Endothelial cell of umbilical vein (primary cell): ENCODE data around the gene ALOX5AP. TPM values are rescaled to one million over a fixed set of nuclear protein-coding genes. Genes with fewer than 3 reads are reported as not detected.

Experiments used
- BruUV-seq: library from RNA; stranded (reverse); fragments of 400-500 nt; replicated peaks from 2 replicates; lab custom pipeline; 2021; lab: Mats Ljungman, UMichigan
- CTCF ChIA-PET: fragments of 300-600, 350-600 bp; sonication (Branson Sonifier 250); formaldehyde crosslinking; loops from one replicate; lab custom pipeline; 2021; ENCODE audit warnings: antibody characterized with exemption, inconsistent platforms; lab: Charles Lee
- POLR2A ChIA-PET: fragments of 300-600, 350-600 bp; sonication (Branson Sonifier 250); formaldehyde crosslinking; loops from one replicate; lab custom pipeline; 2021; ENCODE audit warnings: antibody characterized with exemption, inconsistent platforms; lab: Charles Lee
- DNase-seq: peaks from one replicate; pipeline ENCODE4 v3.0.0-alpha.2; 2011; ENCODE audit warnings: low read depth, low spot score
- FAIRE-seq: peaks from 2 replicates; lab custom pipeline; 2011; peaks lifted over from hg19 to GRCh38; lab: Jason Lieb, UNC
- H2AFZ ChIP-seq: 2 replicates; pipeline ENCODE4 v1.6.0; 2012; ENCODE audit warnings: low read depth, low read length, control low read depth, inconsistent platforms
- H3K27ac ChIP-seq: 2 replicates; pipeline ENCODE4 v1.5.1; 2011; ENCODE audit warnings: low read depth, mild to moderate bottlenecking, control low read depth, low read length, moderate library complexity; ENCODE audit not compliant: insufficient read depth
- H3K27me3 ChIP-seq, 2 experiments: 2 replicates each; pipeline versions ENCODE4 v1.6.0 to v1.6.1; 2011; ENCODE audit warnings: low read length in 2 of 2, mixed read lengths in 1 of 2; ENCODE audit not compliant: control insufficient read depth in 2 of 2, insufficient read depth in 2 of 2
- H3K36me3 ChIP-seq, 2 experiments: 2 replicates in 1 of 2; 3 replicates in 1 of 2; pipeline ENCODE4 v1.5.1; 2011; ENCODE audit warnings: low read length in 2 of 2, mild to moderate bottlenecking in 1 of 2, moderate library complexity in 1 of 2; ENCODE audit not compliant: control insufficient read depth in 2 of 2, insufficient read depth in 2 of 2; ENCODE audit errors: extremely low read depth in 1 of 2
- H3K4me1 ChIP-seq: 3 replicates; pipeline ENCODE4 v1.5.1; 2011; ENCODE audit warnings: mild to moderate bottlenecking, low read length; ENCODE audit not compliant: control insufficient read depth, insufficient read depth; ENCODE audit errors: extremely low read depth
- H3K4me2 ChIP-seq: 2 replicates; pipeline ENCODE4 v1.6.1; 2011; ENCODE audit warnings: low read length, control low read depth, mixed read lengths; ENCODE audit not compliant: insufficient read depth
- H3K4me3 ChIP-seq, 3 experiments: fragments of 200-600 bp in 1 of 3; sonication (generic), shearing (Covaris generic) in 1 of 3; replicated peaks in 1 of 3; 2 replicates each; pipeline ENCODE4 v1.5.1; 2011 to 2016; ENCODE audit warnings: control low read depth in 3 of 3, low read length in 3 of 3, mild to moderate bottlenecking in 2 of 3, inconsistent platforms in 1 of 3, low read depth in 1 of 3, moderate library complexity in 1 of 3; ENCODE audit not compliant: insufficient read depth in 1 of 3
- H3K79me2 ChIP-seq: 2 replicates; pipeline ENCODE4 v1.6.0; 2012; ENCODE audit warnings: low read length, inconsistent platforms; ENCODE audit not compliant: control insufficient read depth, insufficient read depth
- H3K9ac ChIP-seq: replicated peaks from 2 replicates; pipeline ENCODE3; 2011; ENCODE audit warnings: low read length, control low read depth; ENCODE audit not compliant: insufficient read depth; ENCODE audit errors: extremely low read depth
- H3K9me1 ChIP-seq: replicated peaks from 3 replicates; pipeline ENCODE4 v1.6.0; 2011; ENCODE audit warnings: mild to moderate bottlenecking, low read length; ENCODE audit not compliant: control insufficient read depth, insufficient read depth; ENCODE audit errors: extremely low read depth
- H3K9me3 ChIP-seq: replicated peaks from 2 replicates; pipeline ENCODE4 v1.5.1; 2012; ENCODE audit warnings: low read length, inconsistent platforms; ENCODE audit not compliant: control insufficient read depth, insufficient read depth
- H4K20me1 ChIP-seq: replicated peaks from 2 replicates; pipeline ENCODE3; 2011; ENCODE audit warnings: mild to moderate bottlenecking, low read length; ENCODE audit not compliant: control insufficient read depth, insufficient read depth; ENCODE audit errors: extremely low read depth
- EZH2 ChIP-seq: IDR thresholded peaks from 2 replicates; pipeline ENCODE4 v1.6.1; 2012; ENCODE audit warnings: borderline replicate concordance, low read depth, mild to moderate bottlenecking, moderate library complexity, low read length, inconsistent platforms; ENCODE audit not compliant: severe bottlenecking
- GATA2 ChIP-seq: IDR thresholded peaks from 2 replicates; pipeline ENCODE4 v1.7.0; 2011; ENCODE audit warnings: low read depth, mild to moderate bottlenecking, moderate library complexity, mixed read lengths, low read length; ENCODE audit not compliant: insufficient read length, insufficient read depth
- JUN ChIP-seq: IDR thresholded peaks from 2 replicates; pipeline ENCODE4 v1.6.1; 2011; ENCODE audit warnings: borderline replicate concordance, low read depth; ENCODE audit not compliant: insufficient read length, insufficient read depth
- POLR2AphosphoS5 ChIP-seq: IDR thresholded peaks from 2 replicates; pipeline ENCODE4 v1.6.1; 2012; ENCODE audit warnings: low read depth, mild to moderate bottlenecking, control low read depth, low read length, moderate library complexity; ENCODE audit not compliant: insufficient read depth
- dilution Hi-C: fragments of 300-500 bp; cut with MboI; formaldehyde crosslinking; loops from one replicate; pipeline ENCODE4 v1.15.0; 2019; ENCODE audit warnings: low sequenced_read_pairs; ENCODE audit not compliant: extremely low pct_ligation_motif_present
- intact Hi-C: fragments of 100-400 bp; cut with micrococcal nuclease; formaldehyde crosslinking; loops from one replicate; pipeline ENCODE4 v1.10.0; 2022
- polyA plus RNA-seq, 4 experiments: library from polyadenylated mRNA; depleted of rRNA in 3 of 4; stranded (reverse) in 3 of 4; unstranded in 1 of 4; fragments of >200 nt; gene quantifications; 2 replicates each; pipeline versions ENCODE4 v1.2.1 to v1.2.3, GENCODE V29; 2011 to 2012; ENCODE audit warnings: missing spikeins in 1 of 4
- total RNA-seq: library from RNA; stranded (reverse); gene quantifications from 2 replicates; pipeline ENCODE4 v1.2.3, GENCODE V29; 2021
- TF ChIP-seq, protein P1 (sequence below): IDR thresholded peaks from 2 replicates; pipeline ENCODE4 v1.6.1; 2011; ENCODE audit not compliant: insufficient read depth, insufficient read length
- TF ChIP-seq, protein P2 (sequence below), 2 donors: IDR thresholded peaks; 1 replicate in 1 of 2; 2 replicates in 1 of 2; pipeline ENCODE4 v1.5.1; 2011; ENCODE audit warnings: low read length in 2 of 2, mild to moderate bottlenecking in 2 of 2, moderate library complexity in 2 of 2, control low read depth in 1 of 2, inconsistent platforms in 1 of 2, low read depth in 1 of 2; ENCODE audit not compliant: insufficient read depth in 1 of 2; ENCODE audit errors: extremely low read depth in 1 of 2

Gene ALOX5AP
- total and polyA plus RNA-seq, 2 donors (not counting 3 experiments of a cell fraction or from before 2014, with no cell fraction given) = 1.8 TPM; not detected in 1

DNA sequence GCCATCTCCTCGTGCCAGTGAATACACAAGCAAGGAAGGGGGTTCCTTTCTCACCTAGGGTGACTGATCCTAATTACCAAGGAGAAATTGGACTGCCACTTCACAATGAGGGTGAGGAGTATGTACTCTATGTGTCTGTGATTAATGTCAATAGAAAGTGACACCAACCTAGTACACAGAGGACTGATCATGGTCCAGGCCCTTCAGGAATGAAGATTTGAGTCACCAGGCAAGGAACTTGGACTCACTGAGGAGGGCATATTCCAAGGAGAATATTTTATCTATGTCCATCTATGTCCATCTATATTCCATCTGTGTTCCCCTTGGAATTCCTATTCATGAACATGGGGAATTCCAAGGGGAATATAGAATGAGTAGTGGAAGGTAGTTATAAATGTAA is 9.2 kb upstream of the ALOX5AP start:
- H3K9ac ChIP-seq = no peak overlapping the region
- no peaks in the 10 kb centered on the region for H3K27me3 ChIP-seq
- POLR2A ChIA-PET = no interaction called here
- no peaks in the 10 kb centered on the region for H3K79me2 ChIP-seq
- H3K4me3 ChIP-seq = no peak overlapping the region
- dilution Hi-C loops = no loop called here
- no peak overlapping the region for H3K4me2 ChIP-seq
- no peak overlapping the region for H3K27ac ChIP-seq
- TF ChIP-seq POLR2AphosphoS5 (no peak), JUN (no peak), GATA2 (no peak), EZH2 (no peak)
- TF ChIP-seq, protein P1, sequence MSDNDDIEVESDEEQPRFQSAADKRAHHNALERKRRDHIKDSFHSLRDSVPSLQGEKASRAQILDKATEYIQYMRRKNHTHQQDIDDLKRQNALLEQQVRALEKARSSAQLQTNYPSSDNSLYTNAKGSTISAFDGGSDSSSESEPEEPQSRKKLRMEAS = no peak
- TF ChIP-seq, protein P2, sequence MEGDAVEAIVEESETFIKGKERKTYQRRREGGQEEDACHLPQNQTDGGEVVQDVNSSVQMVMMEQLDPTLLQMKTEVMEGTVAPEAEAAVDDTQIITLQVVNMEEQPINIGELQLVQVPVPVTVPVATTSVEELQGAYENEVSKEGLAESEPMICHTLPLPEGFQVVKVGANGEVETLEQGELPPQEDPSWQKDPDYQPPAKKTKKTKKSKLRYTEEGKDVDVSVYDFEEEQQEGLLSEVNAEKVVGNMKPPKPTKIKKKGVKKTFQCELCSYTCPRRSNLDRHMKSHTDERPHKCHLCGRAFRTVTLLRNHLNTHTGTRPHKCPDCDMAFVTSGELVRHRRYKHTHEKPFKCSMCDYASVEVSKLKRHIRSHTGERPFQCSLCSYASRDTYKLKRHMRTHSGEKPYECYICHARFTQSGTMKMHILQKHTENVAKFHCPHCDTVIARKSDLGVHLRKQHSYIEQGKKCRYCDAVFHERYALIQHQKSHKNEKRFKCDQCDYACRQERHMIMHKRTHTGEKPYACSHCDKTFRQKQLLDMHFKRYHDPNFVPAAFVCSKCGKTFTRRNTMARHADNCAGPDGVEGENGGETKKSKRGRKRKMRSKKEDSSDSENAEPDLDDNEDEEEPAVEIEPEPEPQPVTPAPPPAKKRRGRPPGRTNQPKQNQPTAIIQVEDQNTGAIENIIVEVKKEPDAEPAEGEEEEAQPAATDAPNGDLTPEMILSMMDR (IDR thresholded peaks at IDR 0.05; ENCODE audit: extremely low read depth in 1 of 2, insufficient read depth in 1 of 2, low read depth in 1 of 2, low read length in 2 of 2) = no peak
- H3K4me1 ChIP-seq = no peaks in the 10 kb centered on the region
- intact Hi-C loops = no loop called here
- no peak overlapping the region for H2AFZ ChIP-seq
- H3K9me1 ChIP-seq = no peaks in the 10 kb centered on the region
- CTCF ChIA-PET = interaction anchor here (1.9 kb wide), 1 partner anchor 11 kb away, joined by 5 read pairs; no protein-coding TSS in a partner anchor
- FAIRE-seq (no peak), DNase-seq (no peak)
- H3K36me3 ChIP-seq = no peaks in the 10 kb centered on the region
- H3K9me3 ChIP-seq = no peaks in the 10 kb centered on the region
- no peaks in the 10 kb centered on the region for H4K20me1 ChIP-seq
- no TSS peak for BruUV-seq
